ENCODE measurements around the gene TAF4B. TPM values are rescaled to one million over a fixed set of nuclear protein-coding genes. Genes with fewer than 3 reads are reported as not detected.

The TAF4B gene
- total and polyA plus RNA-seq, 2 of the 8 experiments (the other 6 are each of a cell fraction or from before 2014, with no cell fraction given): 9.3 to 19.8 TPM

DNA sequence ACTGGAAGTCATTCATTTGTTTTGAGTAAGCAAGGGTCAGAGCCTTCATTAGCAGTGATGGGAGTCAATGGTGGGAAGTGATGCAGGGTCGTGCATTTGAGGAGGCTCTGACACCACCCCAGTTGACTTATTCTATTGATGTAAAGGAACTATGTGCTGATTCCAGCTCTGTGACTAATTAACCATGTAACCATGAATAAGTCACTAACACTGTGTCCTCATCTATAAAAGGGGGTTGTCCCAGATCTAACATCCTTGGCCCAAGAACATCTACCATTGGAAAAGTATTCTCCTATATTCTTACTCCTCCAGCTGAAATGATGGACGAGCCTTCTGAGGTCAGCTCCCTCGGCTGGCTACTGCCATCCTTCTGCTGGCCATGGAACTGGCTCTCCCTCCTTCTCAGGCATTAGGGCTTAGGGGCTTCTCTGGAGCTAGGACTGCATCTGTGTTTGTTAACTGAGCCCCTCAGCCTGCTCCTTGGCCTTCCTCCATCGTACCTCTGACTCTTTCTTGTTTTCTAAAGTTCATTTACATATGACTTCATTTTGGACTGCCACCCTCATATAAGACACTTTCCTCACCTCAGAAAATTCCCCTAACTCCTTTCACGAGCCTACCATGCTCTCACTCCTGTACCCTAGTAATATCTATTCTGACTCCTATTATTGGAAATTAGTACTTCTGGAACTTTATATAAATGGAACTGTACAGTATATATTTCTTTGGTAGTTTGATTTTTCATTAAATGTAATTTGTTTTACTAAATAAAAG is 206.6 kb downstream of the TAF4B start:
- FAIRE-seq: no peak
- POLR2A ChIA-PET (ENCODE audit: partially characterized antibody): no interaction called here
- peak in 1 of 2 experiments; percentile 35 for DNase-seq (ENCODE audit: low read depth in 1 of 2, low spot score in 2 of 2)
- H3K79me1 ChIP-seq (ENCODE audit: low read depth, low read length): no peaks in the 10 kb centered on the region
- H2BK5ac ChIP-seq (ENCODE audit: low read depth, low read length): no peak overlapping the region
- no peak overlapping the region for H3K18ac ChIP-seq (ENCODE audit: extremely low read depth, low read length)
- 82% methylated on average over 5 of the region's 5 CpGs; no CpG with 5 or more reads in 1 of the 2 experiments for WGBS, 2 experiments (ENCODE audit: extremely low coverage in 1 of 2, insufficient coverage in 1 of 2, insufficient read length in 1 of 2, insufficient replicate concordance in 2 of 2, low coverage in 1 of 2, low lambda C conversion rate in 2 of 2, missing lambda C conversion rate in 1 of 2)
- no peak overlapping the region for H2AFZ ChIP-seq (ENCODE audit: low read length)
- H3K27me3 ChIP-seq (replicated peaks in 1 of 4; ENCODE audit: control insufficient read depth in 3 of 4, extremely low read depth in 1 of 4, insufficient read depth in 3 of 4, low read length in 3 of 4): no peaks in the 10 kb centered on the region
- no peak overlapping the region for H4K8ac ChIP-seq (ENCODE audit: extremely low read depth, insufficient read depth, low read length)
- H4K20me1 ChIP-seq (replicated peaks in 1 of 2; ENCODE audit: control insufficient read depth in 1 of 2, insufficient read depth in 2 of 2, low read length in 2 of 2): no peaks in the 10 kb centered on the region
- H3K79me2 ChIP-seq (ENCODE audit: control insufficient read depth in 1 of 2, insufficient read depth in 2 of 2, low read length in 2 of 2): no peaks in the 10 kb centered on the region
- H2BK120ac ChIP-seq (replicated peaks; ENCODE audit: low read depth, low read length): no peak overlapping the region
- no peak overlapping the region for H4K91ac ChIP-seq (replicated peaks; ENCODE audit: insufficient read length, low read length)
- H2BK20ac ChIP-seq (ENCODE audit: low read length): no peak overlapping the region
- no peaks in the 10 kb centered on the region for H3K36me3 ChIP-seq (ENCODE audit: control insufficient read depth in 2 of 4, insufficient read depth in 4 of 4, low read length in 3 of 4)
- H3K9me3 ChIP-seq (ENCODE audit: insufficient read depth in 2 of 2, low read depth in 1 of 2, low read length in 1 of 2): no peaks in the 10 kb centered on the region
- no peak overlapping the region for H3K4me2 ChIP-seq (ENCODE audit: insufficient read depth in 1 of 2, low read depth in 2 of 2, low read length in 2 of 2)
- H3K4ac ChIP-seq (replicated peaks; ENCODE audit: insufficient read length, low read depth, low read length): no peak overlapping the region
- no peak overlapping the region for H4K5ac ChIP-seq (ENCODE audit: insufficient read length, low read depth, low read length)
- no peak overlapping the region for H3K9ac ChIP-seq (replicated peaks in 1 of 4; ENCODE audit: extremely low read depth in 1 of 4, low read depth in 3 of 4, low read length in 3 of 4)
- H3K23me2 ChIP-seq (ENCODE audit: low read depth, low read length): no peaks in the 10 kb centered on the region
- H3K4me1 ChIP-seq (replicated peaks in 1 of 4; ENCODE audit: control insufficient read depth in 3 of 4, insufficient read depth in 4 of 4, low read length in 3 of 4): peaks cover 0 to 7% (median 2%) of the 10 kb centered on the region in 4 experiments; a peak in 3 of 7 replicates
- no peak overlapping the region for H3K4me3 ChIP-seq (ENCODE audit: extremely low read depth in 1 of 4, insufficient read depth in 2 of 4, low read depth in 3 of 4, low read length in 4 of 4)
- no peak overlapping the region for H3K23ac ChIP-seq (ENCODE audit: insufficient read length)
- H2BK12ac ChIP-seq (ENCODE audit: low read depth, low read length): no peak overlapping the region
- CTCF ChIA-PET (ENCODE audit: partially characterized antibody): interaction anchor here (0.8 kb wide), 1 partner anchor 11 kb away, joined by 3 read pairs; no protein-coding TSS in a partner anchor
- no peak overlapping the region for H2BK15ac ChIP-seq (ENCODE audit: low read length)
- H3K27ac ChIP-seq (ENCODE audit: low read depth, low read length): no peak overlapping the region
- H3K14ac ChIP-seq (ENCODE audit: insufficient read length): no peak overlapping the region
- no peak overlapping the region for H2AK5ac ChIP-seq (ENCODE audit: low read depth, low read length)
- TF ChIP-seq ASH2L (IDR thresholded peaks at IDR 0.05; ENCODE audit: low read length): no peak
- TF ChIP-seq RAD21 (IDR thresholded peaks at IDR 0.05 in 1 of 2, conservative IDR thresholded peaks at IDR 0.05 in 1 of 2; ENCODE audit: low read depth in 2 of 2, low read length in 2 of 2): peak in 1 of 2 experiments; percentile 35; a peak in 2 of 4 replicates
- peak in 2 of 3 experiments; percentile 3 to 7; a peak in 2 of 4 replicates for TF ChIP-seq CTCF (IDR thresholded peaks at IDR 0.05; ENCODE audit: control extremely low read depth in 1 of 3, insufficient read depth in 1 of 3, low read depth in 1 of 3, low read length in 3 of 3)
- H3K56ac ChIP-seq (replicated peaks; ENCODE audit: insufficient read length, low read depth, low read length): no peak overlapping the region
